Measurements from ENCODE around the gene ENO4.

- no peak for TF ChIP-seq CTCF (IDR thresholded peaks at IDR 0.05)
- no peak for TF ChIP-seq POLR2A (IDR thresholded peaks at IDR 0.05)
Measured at GRCh38 chr10:116880716-116881482, 31.6 kb downstream of the ENO4 start.
